GM19240 (cell line): ENCODE measurements around the gene CHCHD3.

Experiments used
- DNase-seq: peaks from one replicate; pipeline ENCODE4 v3.0.0; 2011; ENCODE audit warnings: low spot score; ENCODE audit not compliant: insufficient read length

CHCHD3 gene

GRCh38 chr7:132865366-132866143 lies 216.3 kb downstream of the CHCHD3 start:
- no peak for DNase-seq

- no peak for DNase-seq
Observed at GRCh38 chr7:132861940-132862554, 219.8 kb downstream of the CHCHD3 start.

DNA sequence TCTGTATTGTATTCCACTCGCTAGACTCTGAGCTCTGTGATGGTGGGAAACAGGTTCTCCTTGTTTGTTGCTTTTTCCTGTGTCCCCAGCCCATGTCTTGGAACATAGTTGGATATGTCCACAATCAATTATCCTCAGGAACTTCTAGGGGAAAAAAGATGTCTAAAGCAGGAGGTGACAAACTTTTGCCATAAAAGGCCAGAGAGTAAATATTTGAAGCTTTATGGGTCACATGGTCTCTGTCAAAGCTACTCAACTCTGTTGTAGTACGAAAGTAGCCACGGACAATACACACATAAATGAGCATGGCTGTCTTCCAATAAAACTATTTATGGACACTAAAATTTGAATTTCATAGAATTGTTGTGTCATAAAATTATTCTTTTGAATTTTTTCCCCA lies 220.5 kb downstream of the CHCHD3 start:
- DNase-seq: no peak

DNA sequence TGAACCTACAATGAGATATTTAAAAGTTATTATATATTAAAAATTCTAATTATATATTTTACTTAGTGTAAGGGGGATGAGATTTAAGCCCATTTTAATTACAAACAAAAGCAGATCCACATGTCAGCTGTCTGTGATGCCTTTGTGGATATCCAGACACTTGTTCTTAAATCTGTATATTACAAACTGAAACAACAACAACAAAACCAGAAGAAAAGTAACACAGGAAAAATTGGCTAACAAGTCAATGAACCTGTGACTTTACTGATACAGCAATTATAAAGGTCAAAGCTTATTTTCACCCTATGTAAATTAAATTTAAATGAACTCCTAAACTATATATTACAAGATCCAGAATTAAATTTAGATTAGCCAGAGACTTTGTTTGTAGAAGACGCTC lies 222.7 kb downstream of the CHCHD3 start:
- DNase-seq: no peak

GRCh38 chr7:132858760-132859159 lies 223.1 kb downstream of the CHCHD3 start:
- no peak for DNase-seq

GRCh38 chr7:132858251-132858650 lies 223.6 kb downstream of the CHCHD3 start:
- DNase-seq: no peak

- no peak for DNase-seq
Observed at GRCh38 chr7:132857703-132858102, 224.2 kb downstream of the CHCHD3 start.

DNA sequence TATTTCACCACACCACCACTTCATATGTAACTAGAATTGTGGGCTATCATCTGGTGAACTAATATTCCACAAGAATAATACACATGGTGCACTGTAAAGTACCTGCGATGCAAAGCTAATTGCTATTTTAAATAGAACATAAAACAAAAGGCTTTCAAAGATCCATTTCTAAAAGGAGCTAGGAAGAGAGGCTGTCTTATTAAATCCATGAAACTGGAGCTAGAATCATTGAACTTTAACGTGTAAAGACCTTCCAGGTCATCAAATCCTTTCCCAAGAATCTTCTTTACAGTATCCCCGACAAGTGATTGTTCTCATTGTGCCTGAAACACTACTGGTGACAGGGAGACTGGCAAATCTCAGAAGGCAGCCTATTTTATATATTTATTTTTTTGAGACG lies 224.9 kb downstream of the CHCHD3 start:
- no peak for DNase-seq

GRCh38 chr7:132856416-132856815 lies 225.5 kb downstream of the CHCHD3 start:
- no peak for DNase-seq

DNA sequence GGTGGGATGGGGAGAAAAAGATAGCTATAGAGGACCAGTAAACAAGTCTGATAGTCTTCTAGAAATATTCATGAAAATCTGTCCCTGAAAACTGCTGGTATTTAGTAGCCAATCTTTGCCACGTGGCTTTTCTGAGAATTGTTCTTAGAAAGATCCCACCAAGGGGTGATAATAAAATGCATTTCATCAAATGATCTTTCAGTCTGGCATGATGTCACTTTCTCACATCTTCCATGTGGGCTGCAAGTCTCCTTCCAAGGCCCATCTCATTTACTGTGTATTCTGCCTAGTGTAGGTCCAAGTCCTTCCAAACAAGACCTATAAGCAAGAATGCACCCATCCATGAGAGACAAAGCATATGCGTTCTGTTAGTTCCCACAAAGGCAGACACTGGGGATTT lies 226.0 kb downstream of the CHCHD3 start:
- DNase-seq: no peak

DNA sequence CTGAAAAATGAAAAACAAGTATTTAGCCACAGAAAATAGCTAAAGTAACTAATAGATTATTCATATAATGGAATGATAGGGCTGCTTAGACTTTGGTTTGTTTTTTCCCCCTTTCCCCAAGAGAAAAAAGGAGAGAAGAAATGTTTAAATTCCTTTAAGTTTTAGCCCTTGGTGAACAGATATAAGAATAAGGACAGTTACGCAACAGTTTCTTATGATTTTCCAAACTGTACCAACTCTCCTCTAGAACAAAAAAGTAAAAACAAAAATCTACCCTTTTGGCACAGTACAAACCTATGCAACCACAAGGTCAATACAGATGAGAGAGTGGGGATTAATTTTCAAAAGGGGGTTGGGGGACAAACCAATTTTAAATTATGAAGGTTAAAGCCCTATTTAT lies 227.7 kb downstream of the CHCHD3 start:
- DNase-seq: no peak

DNA sequence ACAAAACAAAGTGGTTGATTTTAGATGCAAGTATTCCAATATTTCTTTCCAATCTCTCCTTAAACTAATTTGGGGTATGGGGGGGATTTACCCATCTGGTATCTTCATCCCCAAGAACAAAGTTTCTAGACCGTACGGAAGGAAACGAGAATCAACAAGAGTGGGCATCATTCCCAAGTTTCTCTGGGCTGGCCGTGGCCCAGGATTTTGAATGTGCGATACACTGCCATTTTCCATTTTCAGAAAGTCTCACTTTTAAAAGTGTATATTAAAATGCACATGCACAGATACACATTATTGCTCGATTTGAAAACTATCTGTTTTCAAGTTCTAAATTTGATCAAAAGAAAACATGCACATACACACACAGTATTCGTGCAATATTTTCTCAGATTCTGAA lies 234.5 kb downstream of the CHCHD3 start:
- DNase-seq: no peak

GRCh38 chr7:132846086-132846485 lies 235.8 kb downstream of the CHCHD3 start:
- DNase-seq: no peak

DNA sequence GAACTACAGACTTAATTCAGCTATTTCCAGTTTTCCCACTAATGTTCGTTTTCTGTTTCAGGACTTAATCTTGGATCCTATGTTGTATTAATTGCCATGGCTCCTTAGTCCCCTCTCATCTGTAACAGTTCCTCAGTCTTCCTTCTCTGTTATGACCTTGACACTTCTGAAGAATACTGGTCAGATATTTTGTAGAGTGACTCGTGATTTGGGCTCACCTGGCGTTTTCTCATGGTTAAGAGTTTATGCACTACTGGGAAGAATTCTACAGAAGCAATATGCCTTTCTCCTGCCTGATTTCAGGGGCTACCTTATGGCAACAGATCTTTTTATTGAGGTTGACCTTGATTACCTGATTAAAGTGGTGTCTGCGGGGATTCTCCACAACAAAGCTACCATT lies 239.4 kb downstream of the CHCHD3 start:
- DNase-seq: no peak

DNA sequence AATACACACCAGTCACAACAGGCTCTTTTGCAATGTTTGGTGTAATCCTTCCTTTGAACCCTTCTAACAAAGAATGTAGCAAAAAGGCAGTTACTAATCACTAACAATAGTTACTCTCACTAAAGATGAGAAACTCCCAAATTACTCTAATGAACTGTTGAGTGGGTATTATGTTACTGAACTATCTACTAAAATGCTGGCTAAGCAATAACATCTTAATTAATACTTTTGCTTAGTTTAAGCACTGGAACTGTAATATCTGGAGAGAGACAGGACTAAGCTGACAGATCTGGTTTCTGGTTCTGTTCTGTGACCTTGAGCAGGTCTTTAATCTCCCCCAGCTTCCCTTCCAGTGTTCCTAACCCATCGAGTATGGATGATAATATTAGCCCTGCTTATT lies 241.7 kb downstream of the CHCHD3 start:
- DNase-seq: no peak

DNA sequence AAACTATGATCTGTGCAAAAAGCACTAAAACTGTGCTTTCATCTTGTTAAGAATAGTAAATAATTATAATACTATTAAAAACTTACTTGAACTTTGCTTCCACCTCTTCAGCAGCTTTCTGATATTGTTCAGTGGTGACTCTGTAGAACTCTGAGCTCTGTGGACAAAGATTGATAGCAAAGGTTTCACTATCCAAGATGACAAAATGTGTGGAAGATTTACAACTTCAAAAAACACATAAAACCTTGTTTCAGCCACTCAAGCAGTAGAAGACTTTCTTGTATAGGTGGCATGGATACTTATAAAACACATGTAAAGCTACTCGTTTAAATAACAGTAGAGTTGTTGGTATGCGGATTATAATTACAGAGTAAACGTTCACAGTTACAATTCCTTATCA lies 243.6 kb downstream of the CHCHD3 start:
- DNase-seq: no peak

DNA sequence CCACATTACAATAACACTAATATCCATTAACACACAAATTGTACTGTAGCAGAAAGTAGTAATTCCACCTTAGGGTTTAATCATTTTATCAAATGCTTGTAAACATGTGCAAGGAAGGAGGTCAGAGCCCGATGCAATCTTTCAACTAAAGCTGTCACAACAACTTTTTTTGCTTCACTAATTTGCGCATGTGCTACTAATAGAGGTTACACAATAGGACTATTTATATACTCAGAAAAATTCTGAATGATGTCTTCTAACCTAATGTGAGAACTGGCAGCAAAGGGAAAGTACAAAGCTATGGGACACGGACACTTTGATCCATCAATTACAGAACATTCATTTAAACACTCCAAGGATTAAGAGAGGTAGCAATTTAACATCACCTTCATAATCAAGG lies 244.4 kb downstream of the CHCHD3 start:
- DNase-seq: no peak

- DNase-seq: no peak
Observed at GRCh38 chr7:132836746-132837145, 245.1 kb downstream of the CHCHD3 start.

- DNase-seq: no peak
Observed at GRCh38 chr7:132830941-132831340, 250.9 kb downstream of the CHCHD3 start.

- DNase-seq: no peak
Observed at GRCh38 chr7:132828502-132828901, 253.4 kb downstream of the CHCHD3 start.

- no peak for DNase-seq
Observed at GRCh38 chr7:132825932-132826835, 255.7 kb downstream of the CHCHD3 start.

DNA sequence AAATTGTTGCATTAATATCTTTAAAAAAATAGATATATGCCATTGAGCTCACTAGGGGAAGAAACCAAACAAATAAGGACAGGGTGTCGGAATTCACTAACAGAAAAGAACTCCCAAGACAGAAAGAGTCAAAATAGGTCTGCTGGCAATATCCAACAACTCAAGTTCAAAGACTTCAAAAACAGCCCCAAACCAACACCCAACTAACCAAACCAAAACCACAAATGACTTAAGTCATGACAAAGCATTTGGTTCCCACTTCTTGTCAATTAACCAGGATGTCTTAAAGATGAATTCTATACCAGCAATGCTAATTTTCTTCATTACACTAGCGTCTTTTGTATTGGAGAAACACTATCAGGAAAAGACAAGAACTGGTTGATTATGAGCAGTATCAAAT lies 256.7 kb downstream of the CHCHD3 start:
- DNase-seq: no peak
